IPS DF 6.9 (cell line): ENCODE measurements around the gene SLC51B.

Experiments
- DNase-seq: peaks from one replicate; pipeline ENCODE4 v3.0.0-alpha.2; 2013; ENCODE audit warnings: low read depth, low spot score
- H3K27ac ChIP-seq: one replicate; pipeline ENCODE4 v1.5.1; 2013; ENCODE audit warnings: low read length, control low read depth
- H3K27me3 ChIP-seq: 2 replicates; pipeline ENCODE4 v1.6.1; 2013; ENCODE audit warnings: mild to moderate bottlenecking, low read length; ENCODE audit not compliant: control insufficient read depth, insufficient read depth
- H3K36me3 ChIP-seq: 2 replicates; pipeline ENCODE4 v1.6.1; 2013; ENCODE audit warnings: low read length; ENCODE audit not compliant: control insufficient read depth, insufficient read depth
- H3K4me1 ChIP-seq: 2 replicates; pipeline ENCODE4 v1.6.1; 2013; ENCODE audit warnings: low read length; ENCODE audit not compliant: control insufficient read depth, insufficient read depth
- H3K4me3 ChIP-seq: 2 replicates; pipeline ENCODE4 v1.5.1; 2013; ENCODE audit warnings: mild to moderate bottlenecking, low read length
- H3K9me3 ChIP-seq: 2 replicates; pipeline ENCODE4 v1.6.1; 2013; ENCODE audit warnings: low read length, inconsistent platforms; ENCODE audit not compliant: control insufficient read depth, insufficient read depth
- WGBS: extraction: QIAGEN DNeasy Blood & Tissue Kit; methylation state at CpG from one replicate; pipeline ENCODE4 v1.1.7; 2013; ENCODE audit warnings: mixed read lengths, missing lambda C conversion rate; ENCODE audit not compliant: insufficient read length, insufficient coverage; 5-methylcytosine and 5-hydroxymethylcytosine counted together

SLC51B gene

DNA sequence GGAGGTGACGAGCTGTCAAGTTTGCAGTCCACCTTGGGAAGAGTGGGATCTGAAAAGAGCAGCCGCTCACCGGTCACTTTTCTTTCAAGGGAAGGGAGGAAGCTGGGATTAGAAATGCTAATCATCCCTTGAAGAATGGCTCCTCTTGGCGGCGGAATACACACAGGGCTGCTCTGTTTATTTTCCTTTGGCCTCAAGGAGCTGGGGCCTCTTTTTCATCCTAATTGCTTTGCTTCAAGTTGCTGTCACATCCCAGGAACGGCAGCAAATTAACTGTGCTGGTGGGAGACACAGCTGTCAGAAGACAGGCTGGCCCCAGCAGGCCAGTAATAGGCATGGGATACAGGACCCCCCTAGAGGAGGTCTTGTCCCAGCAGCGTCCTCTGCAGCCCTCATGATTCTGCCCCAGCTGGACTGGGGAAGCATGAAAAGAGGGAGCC lies 38.1 kb downstream of the SLC51B start:
- H3K4me1 ChIP-seq, result peaks cover 11% of the 10 kb centered on the region
- DNase-seq, result no peak
- WGBS, result no CpG with 5 or more reads among the region's 7 CpGs

DNA sequence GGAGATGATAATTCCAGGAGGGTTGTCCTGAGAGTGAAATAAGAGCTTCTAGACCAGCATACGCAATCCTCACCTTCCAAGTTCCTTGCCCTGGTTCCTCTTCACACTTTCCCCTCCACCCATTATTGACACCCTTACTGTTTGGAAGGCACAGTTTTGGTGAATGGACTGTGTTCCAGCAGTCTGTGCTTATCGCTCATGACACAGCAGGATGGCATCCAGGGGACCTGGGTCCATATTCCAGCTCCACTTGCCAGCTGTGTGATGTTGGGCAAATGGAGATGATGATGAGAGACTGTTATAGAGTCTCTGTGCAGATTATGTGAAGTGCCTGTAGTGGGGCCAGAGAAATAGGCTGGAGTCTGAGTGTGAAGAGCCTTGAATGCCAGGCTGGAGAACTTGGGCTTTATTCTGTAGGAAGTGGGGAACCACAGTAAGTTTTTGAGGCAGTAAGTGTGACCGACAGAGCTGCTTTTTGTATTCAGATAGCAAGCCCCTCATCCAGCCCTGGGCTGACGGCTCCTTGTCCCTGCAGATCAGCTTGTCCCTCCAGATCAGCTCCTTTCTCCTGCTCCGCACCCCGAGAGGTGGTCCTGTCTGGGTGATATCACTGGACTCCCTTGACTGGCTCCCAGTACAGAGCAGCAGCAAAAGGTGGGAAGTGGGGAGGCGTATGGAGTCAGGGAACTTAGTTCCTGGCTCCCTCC lies 39.5 kb downstream of the SLC51B start:
- H3K9me3 ChIP-seq, result no peaks in the 10 kb centered on the region
- no CpG with 5 or more reads among the region's 7 CpGs for WGBS
- no peak overlapping the region for H3K4me3 ChIP-seq
- no peaks in the 10 kb centered on the region for H3K36me3 ChIP-seq
- DNase-seq, result no peak
- peaks cover 11% of the 10 kb centered on the region for H3K4me1 ChIP-seq
- H3K27ac ChIP-seq, result no peak overlapping the region
- no peaks in the 10 kb centered on the region for H3K27me3 ChIP-seq

More for the DNA sequence above, 38.1 kb downstream of the SLC51B start:
- H3K4me3 ChIP-seq, result no peak overlapping the region
- H3K27ac ChIP-seq, result no peak overlapping the region
- no peaks in the 10 kb centered on the region for H3K27me3 ChIP-seq
- H3K36me3 ChIP-seq, result no peaks in the 10 kb centered on the region
- H3K9me3 ChIP-seq, result no peaks in the 10 kb centered on the region

DNA sequence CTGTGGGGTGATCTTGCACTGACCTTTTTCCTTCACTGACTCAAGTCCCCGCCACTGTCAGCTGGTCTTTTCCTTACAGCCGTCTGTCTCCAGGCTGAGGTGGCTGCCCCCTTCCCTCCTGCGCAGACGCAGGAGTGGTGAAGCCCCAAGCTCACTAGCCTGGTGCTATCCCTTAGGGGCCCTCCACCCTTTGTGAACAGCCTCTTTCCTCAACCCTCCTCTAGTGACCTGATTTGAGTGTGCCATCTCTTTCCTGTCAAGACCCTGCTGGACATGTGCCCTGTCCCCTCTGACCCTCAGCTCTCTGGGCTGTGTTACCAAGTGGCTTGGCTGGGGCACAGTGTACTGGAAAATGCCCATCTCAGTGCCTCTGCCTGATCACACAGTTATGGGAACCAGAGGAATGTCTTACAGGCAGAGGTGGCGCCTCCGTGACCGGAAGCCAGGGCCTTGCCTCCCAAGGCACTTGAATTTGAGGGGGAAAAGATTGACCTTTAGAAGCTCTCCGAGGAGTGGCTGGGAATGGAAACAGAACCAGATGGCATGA lies 40.1 kb downstream of the SLC51B start:
- H3K4me1 ChIP-seq, result peaks cover 11% of the 10 kb centered on the region
- no peaks in the 10 kb centered on the region for H3K27me3 ChIP-seq
- H3K4me3 ChIP-seq, result no peak overlapping the region
- WGBS, result no CpG with 5 or more reads among the region's 8 CpGs
- H3K36me3 ChIP-seq, result no peaks in the 10 kb centered on the region
- no peak for DNase-seq
- H3K27ac ChIP-seq, result no peak overlapping the region
- H3K9me3 ChIP-seq, result no peaks in the 10 kb centered on the region

DNA sequence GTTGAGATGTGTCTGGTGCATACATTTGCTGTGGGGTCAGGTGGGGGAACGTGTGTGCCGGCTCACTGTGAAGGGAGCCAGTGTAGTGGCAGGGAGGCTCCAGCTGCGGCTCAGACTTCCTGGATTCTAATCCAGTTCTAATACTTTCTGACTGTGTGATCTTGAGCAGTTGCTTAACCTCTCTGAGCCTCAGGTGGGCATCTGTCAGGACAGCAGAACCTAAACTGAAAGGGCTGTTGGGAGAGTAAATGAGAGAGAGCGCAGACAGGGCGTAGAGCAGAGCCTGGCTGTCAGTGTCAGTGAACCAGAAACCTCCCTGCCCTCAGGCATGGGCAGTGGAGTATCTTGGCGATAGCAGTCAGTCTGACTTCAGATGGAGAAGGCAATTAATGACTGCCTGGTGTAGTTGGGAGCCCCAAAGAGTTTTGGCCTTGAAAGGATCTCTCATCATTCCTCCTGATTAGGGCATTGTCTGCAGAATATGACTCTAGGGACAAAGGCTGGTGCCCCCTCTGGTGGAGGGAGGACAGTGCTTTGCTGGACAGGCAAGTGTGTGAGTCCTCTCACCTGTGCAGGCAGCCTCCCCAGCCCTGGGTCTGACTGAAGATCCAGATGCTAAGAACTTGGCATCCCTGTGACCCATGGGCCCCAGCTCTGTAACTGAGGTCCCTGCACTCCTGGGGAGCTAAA lies 40.9 kb downstream of the SLC51B start:
- H3K9me3 ChIP-seq, result no peaks in the 10 kb centered on the region
- no peaks in the 10 kb centered on the region for H3K27me3 ChIP-seq
- peaks cover 11% of the 10 kb centered on the region for H3K4me1 ChIP-seq
- no peaks in the 10 kb centered on the region for H3K36me3 ChIP-seq
- no peak for DNase-seq
- H3K4me3 ChIP-seq, result no peak overlapping the region
- H3K27ac ChIP-seq, result no peak overlapping the region
- WGBS, result no CpG with 5 or more reads among the region's 6 CpGs

DNA sequence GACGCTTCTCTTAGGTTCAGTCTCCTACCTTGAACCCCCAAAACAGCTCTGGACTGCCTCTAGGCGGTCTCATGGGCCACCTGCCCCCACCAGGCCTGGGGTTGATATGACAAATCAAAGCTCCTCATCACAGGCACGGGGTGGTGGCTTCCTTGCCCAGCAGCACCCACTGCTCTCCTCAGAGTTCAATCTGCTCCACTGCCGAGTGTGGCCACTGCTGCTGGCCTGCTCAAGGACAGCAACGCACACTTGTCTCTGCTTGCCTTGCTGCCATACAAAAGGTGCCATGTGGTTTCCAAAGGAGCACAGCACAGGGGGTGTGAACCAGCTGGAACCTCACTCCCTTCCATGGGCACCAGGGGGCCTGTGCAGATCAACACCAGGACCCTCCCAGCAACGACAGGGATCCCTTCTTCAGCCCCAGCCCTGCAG lies 41.5 kb downstream of the SLC51B start:
- H3K27ac ChIP-seq, result no peak overlapping the region
- no peaks in the 10 kb centered on the region for H3K36me3 ChIP-seq
- H3K27me3 ChIP-seq, result no peaks in the 10 kb centered on the region
- H3K9me3 ChIP-seq, result no peaks in the 10 kb centered on the region
- no peak overlapping the region for H3K4me3 ChIP-seq
- H3K4me1 ChIP-seq, result peaks cover 11% of the 10 kb centered on the region
- DNase-seq, result no peak
- WGBS, result no CpG with 5 or more reads among the region's 6 CpGs

DNA sequence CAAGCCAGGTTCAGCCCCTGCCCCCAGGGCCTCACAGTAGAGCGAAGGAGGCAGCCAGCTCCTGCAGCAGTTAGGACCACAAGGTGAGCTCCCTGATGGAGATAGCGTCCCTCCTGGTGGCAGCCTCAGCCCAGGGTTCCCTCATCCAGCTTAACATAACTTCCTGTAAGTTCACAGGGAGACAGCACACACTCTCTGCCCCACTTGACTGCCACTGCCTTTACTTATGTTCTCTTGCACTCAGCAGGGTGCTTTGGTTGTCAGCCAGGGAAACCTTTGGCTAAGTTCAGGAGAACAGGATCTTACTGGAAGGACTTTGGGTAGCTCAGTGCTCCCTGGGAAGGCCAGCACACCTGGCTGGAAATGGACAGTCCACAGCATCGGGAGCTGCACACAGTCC lies 42.2 kb downstream of the SLC51B start:
- Histone ChIP-seq H3K4me3 (no peak overlapping the region), H3K36me3 (no peaks in the 10 kb centered on the region), H3K9me3 (no peaks in the 10 kb centered on the region), H3K27me3 (no peaks in the 10 kb centered on the region), H3K4me1 (peaks cover 11% of the 10 kb centered on the region), H3K27ac (no peak overlapping the region)
- WGBS, result no CpG with 5 or more reads among the region's 3 CpGs
- no peak for DNase-seq

DNA sequence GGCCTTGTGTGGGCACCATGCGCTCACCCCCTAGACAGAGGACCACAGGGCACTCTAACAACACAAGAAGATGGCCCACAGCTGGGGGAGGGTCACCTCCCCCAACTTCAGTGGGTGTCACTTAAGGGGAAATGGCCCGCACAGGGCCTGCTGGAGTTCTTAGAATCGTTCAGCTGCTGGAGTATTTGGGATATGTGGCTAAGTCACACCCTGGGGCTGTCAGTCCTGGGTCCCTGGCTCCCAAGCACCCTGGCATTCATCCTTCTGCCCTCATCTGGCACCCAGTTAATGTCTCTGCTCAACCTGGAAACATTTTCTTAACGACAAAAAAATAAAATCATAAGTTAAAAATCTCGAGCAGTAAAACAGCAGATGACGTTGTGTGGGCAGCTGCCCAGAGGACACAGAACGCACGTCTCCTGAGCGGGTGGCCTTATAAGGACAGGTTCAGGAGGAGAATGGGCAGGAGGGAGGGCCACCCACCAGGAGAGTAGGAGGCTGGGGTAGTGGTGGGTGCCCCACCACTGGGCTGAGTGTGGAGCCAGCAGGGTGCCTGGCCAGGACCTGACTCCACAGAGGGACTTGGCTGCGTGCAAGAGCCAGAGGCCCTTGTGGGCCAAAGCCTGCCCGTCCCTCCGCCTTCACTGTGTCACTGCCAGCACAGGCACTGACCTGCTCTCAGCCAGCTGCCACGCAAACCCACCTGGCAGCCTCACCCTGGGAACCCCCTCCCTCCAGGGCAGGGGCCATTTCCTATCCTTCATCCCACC lies 42.9 kb downstream of the SLC51B start:
- DNase-seq, result no peak

DNA sequence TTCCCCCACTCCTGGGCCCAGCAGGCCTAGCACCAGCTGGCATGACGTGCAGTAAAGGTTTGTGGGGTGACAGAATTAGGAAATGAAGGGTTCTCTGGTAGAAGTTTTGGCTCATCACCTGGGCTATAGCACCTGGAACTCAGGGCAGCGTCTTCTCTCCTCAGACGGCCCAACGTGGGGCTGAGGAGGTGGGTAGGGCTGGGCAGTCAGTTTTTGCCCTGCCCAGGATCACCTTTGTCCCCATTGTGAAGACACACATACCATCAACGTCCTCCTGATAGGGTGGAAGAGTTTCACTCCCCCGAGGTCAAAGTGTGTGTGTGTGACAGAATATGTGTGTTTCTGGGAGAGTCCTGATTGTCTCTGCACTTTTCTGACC lies 43.4 kb downstream of the SLC51B start:
- WGBS, result no CpG with 5 or more reads among the region's 6 CpGs
- H3K9me3 ChIP-seq, result no peaks in the 10 kb centered on the region
- no peaks in the 10 kb centered on the region for H3K27me3 ChIP-seq
- peaks cover 5% of the 10 kb centered on the region for H3K4me1 ChIP-seq
- no peak for DNase-seq
- no peaks in the 10 kb centered on the region for H3K36me3 ChIP-seq
- no peak overlapping the region for H3K4me3 ChIP-seq
- no peak overlapping the region for H3K27ac ChIP-seq

More for the DNA sequence above, 42.9 kb downstream of the SLC51B start:
- no peak overlapping the region for H3K4me3 ChIP-seq
- H3K27ac ChIP-seq, result no peak overlapping the region
- no peaks in the 10 kb centered on the region for H3K27me3 ChIP-seq
- no CpG with 5 or more reads among the region's 13 CpGs for WGBS
- H3K9me3 ChIP-seq, result no peaks in the 10 kb centered on the region
- H3K4me1 ChIP-seq, result peaks cover 9% of the 10 kb centered on the region
- no peaks in the 10 kb centered on the region for H3K36me3 ChIP-seq

DNA sequence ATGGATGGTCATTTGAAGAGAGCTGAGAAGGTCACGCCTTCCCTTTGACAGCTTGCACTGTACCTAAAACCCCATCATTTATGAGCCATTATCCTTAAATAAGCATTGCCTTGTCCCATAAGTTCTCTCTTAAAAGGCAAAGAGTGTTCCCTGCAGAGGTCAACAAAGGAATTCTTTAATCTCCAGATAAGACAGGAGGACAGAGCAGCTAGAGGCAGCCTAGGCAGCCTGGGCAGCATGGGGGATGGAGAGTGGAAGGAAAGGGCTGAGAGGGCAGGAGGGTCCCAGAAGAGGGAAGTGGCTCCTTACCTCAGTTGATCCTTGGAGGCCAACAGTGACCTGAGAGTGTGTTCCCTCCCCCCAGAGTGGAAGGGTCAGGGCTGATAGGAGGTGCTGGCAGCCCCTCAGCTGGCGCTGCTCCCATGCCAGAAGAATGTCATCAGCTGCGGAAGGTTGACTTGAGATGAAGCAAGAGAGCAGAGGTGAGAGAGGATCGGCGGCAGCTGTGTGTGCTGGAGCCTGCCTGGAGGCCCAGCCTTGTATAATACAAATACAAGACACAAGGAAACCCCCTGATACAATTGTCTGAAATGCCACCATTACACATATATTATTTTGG lies 44.1 kb downstream of the SLC51B start:
- no CpG with 5 or more reads among the region's 5 CpGs for WGBS
- H3K27me3 ChIP-seq, result no peaks in the 10 kb centered on the region
- DNase-seq, result no peak

More for the DNA sequence above, 44.1 kb downstream of the SLC51B start:
- no peak overlapping the region for H3K4me3 ChIP-seq
- H3K9me3 ChIP-seq, result no peaks in the 10 kb centered on the region
- peaks cover 4% of the 10 kb centered on the region; the same call in 1 of the 2 replicates for H3K4me1 ChIP-seq
- no peak overlapping the region for H3K27ac ChIP-seq
- H3K36me3 ChIP-seq, result no peaks in the 10 kb centered on the region
